ENCODE results near the gene TXLNB.
"Not testable (repeated sequence)": the region's sequence is repeated elsewhere in the genome, so short reads cannot be mapped to it uniquely, and the experiment has no call there.

TXLNB gene

DNA sequence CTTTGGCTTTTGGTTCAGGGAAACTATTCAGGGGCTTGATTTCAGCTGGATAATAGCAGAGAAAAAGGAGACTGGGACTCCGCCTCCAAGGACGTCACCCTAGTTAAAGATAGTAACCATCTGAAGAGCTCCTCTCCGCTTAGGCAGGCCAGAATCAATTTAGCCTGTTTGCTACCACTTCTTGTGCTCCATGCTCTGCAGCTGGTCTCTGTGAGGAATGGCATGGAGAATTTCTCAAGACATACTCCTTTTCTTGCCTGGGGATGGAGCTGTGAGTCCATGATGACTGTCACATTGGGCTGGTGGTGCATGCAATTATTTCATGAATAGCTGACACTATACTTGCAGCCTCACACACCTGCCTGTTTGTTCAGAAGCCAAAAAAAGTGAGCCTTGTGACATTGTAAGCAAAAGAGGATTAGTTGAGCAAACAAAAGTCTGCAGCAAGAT lies 61.4 kb downstream of the TXLNB start:
- DNase-seq: no peak

DNA sequence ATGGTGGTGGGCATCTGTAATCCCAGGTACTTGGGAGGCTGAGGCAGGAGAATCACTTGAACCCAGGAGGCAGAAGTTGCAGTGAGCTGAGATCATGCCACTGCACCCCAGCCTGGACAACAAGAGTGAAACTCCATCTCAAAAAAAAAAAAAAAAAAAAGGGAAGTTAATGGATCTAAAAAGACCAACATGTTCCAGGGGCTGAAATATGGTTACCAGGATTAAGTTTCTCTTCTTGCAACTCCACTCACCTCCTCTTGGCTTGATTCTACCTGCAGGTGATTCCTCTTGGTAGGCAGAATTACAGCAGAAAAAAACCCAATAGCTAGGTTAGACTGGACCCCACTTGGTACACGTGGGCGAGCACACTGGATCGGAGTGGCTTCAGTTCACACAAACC lies 63.4 kb downstream of the TXLNB start:
- DNase-seq: not testable (repeated sequence)

- DNase-seq: no peak
These were observed 72.1 kb downstream of the TXLNB start for GRCh38 chr6:139219746-139220145.

DNA sequence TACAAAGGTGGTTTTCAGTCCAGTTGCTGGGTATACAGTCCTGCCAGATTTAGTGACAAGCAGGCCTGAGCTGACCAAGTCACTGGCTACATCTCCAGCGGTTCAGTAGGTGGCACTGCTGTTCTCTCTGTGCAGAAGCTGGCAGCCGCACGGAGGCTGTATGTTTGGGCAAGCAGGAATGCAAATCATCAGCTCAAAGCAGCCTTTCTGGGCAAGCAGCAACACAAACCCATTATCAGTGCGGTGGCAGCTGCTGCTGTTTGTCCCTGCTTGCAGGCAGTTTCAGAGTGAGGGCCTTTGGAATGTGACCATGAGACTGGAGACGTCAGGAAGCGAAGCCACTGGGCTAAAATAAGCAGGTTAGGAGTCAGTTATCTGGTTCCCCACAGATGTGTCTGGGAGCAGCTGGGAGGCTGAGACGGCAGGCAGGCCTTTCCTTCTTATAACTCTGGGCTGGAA lies 72.5 kb downstream of the TXLNB start:
- peak; percentile 7 for DNase-seq

- DNase-seq: not testable (repeated sequence)
These were observed 79.3 kb downstream of the TXLNB start for GRCh38 chr6:139212460-139212859.

DNA sequence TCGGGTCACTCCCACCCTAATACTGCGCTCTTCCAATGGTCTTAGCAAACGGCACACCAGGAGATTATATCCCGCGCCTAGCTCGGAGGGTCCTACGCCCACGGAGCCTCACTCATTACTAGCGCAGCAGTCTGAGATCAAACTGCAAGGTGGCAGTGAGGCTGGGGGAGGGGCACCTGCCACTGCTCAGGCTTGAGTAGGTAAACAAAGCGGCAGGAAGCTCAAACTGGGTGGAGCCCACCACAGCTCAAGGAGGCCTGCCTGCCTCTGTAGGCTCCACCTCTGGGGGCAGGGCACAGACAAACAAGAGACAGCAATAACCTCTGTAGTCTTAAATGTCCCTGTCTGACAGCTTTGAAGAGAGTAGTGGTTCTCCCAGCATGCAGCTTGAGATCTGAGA lies 81.0 kb downstream of the TXLNB start:
- DNase-seq: not testable (repeated sequence)

- DNase-seq: no peak
These were observed 86.0 kb downstream of the TXLNB start for GRCh38 chr6:139205843-139206242.

DNA sequence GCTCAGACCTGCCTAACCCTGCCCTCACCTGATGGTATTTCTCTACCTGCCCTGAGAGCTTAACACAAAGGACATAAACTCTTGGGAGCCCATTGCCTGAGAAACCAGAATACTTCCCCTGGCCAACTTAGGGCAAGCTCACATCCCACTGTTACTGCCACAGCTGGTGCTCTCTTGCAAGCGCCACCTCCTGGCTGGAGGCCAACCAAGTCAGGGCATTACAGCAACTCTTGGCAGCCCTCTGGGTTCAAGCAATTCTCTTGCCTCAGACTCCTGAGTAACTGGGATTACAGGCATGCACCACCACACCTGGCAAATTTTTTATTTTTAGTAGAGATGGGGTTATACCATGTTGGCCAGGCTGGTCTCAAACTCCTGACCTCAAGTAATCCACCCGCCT lies 86.8 kb downstream of the TXLNB start:
- DNase-seq: no peak

GRCh38 chr6:139201378-139201777 lies 90.4 kb downstream of the TXLNB start:
- DNase-seq: no peak

- DNase-seq: no peak
These were observed 93.1 kb downstream of the TXLNB start for GRCh38 chr6:139198529-139199288.

DNA sequence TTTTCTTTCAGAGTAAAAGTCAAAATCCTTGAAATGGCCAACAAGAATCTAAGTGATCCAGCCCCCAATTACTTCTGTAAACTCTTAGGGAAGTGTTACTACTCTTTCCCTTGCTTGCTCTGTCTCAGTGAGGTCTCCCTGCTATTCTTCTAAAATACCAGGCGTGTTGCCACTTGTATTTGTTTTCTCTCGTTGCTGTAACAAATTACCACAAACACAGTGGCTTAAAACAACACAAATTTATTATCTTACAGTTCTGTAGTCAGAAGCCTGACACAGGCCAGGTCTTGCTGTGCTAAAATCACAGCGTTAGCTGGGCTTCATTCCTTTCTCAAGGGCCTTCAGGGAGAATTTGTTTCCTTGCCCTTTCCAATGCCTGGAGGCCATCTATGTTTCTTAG lies 97.1 kb downstream of the TXLNB start:
- no peak for DNase-seq
